ENCODE data around the gene PARD3B.

GRCh38 chr2:204738721-204739120 lies 193.4 kb downstream of the PARD3B start:
- TF ChIP-seq CTCF (conservative IDR thresholded peaks at IDR 0.05 in 1 of 2, IDR thresholded peaks at IDR 0.05 in 1 of 2; ENCODE audit: low read depth in 1 of 2, low read length in 2 of 2) (no peak), EZH2 (IDR thresholded peaks at IDR 0.05; ENCODE audit: low read length, missing control alignments) (no peak)

All from fibroblast of lung (primary cell).